GM12878 (cell line): ENCODE measurements around the gene PEX6. TPM values are rescaled to one million over a fixed set of nuclear protein-coding genes. Genes with fewer than 3 reads are reported as not detected.

Source experiments
- ATAC-seq: fragments of 200-7000 bp; cut with Tn5 transposase; 3 replicates; pipeline ENCODE4 v1.9.1; 2020; ENCODE audit warnings: mild to moderate bottlenecking, moderate library complexity
- BruUV-seq: library from RNA; stranded (reverse); fragments of 400-500 nt; replicated peaks from 2 replicates; lab custom pipeline; 2021; lab: Mats Ljungman, UMichigan
- CTCF ChIA-PET: fragments of 300-600 bp; sonication (Branson Sonifier 250); formaldehyde crosslinking; extraction: SDS; loops from one replicate; lab custom pipeline; 2021; ENCODE audit warnings: inconsistent platforms; lab: Yijun Ruan, JAX
- POLR2A ChIA-PET: fragments of 350-600 bp; formaldehyde crosslinking; extraction: SDS; loops from one replicate; lab custom pipeline; 2021; ENCODE audit warnings: inconsistent platforms; lab: Charles Lee
- RAD21 ChIA-PET: fragments of 300-600 bp; sonication (Branson Sonifier 250); formaldehyde crosslinking; loops from one replicate; lab custom pipeline; 2023; ENCODE audit warnings: antibody characterized with exemption; ENCODE audit not compliant: unreplicated experiment; lab: Charles Lee
- SMC1A ChIA-PET: fragments of 300-600 bp; sonication (Branson Sonifier 250); formaldehyde crosslinking; loops from one replicate; lab custom pipeline; 2023; ENCODE audit not compliant: unreplicated experiment, uncharacterized antibody; lab: Charles Lee
- DNase-seq: peaks from one replicate; pipeline ENCODE4 v3.0.0-alpha.2; 2011; ENCODE audit warnings: low read depth, low spot score
- FAIRE-seq: peaks from 3 replicates; lab custom pipeline; 2011; peaks lifted over from hg19 to GRCh38; lab: Jason Lieb, UNC
- H2AFZ ChIP-seq: 2 replicates; pipeline ENCODE4 v1.6.0; 2011; ENCODE audit warnings: low read depth, low read length, control low read depth; ENCODE audit not compliant: control insufficient read depth
- H3K27ac ChIP-seq: 2 replicates; pipeline ENCODE4 v1.5.1; 2011; ENCODE audit warnings: control low read depth; ENCODE audit not compliant: control insufficient read depth, insufficient read depth
- H3K27me3 ChIP-seq, 2 experiments: replicated peaks in 1 of 2; 2 replicates each; pipeline versions ENCODE4 v1.6.0 to v1.6.1; 2011; ENCODE audit warnings: low read length in 1 of 2; ENCODE audit not compliant: control insufficient read depth in 2 of 2, insufficient read depth in 2 of 2
- H3K36me3 ChIP-seq, 2 experiments: 2 replicates each; pipeline ENCODE4 v1.5.1; 2011; ENCODE audit warnings: low read length in 1 of 2; ENCODE audit not compliant: control insufficient read depth in 2 of 2, insufficient read depth in 2 of 2
- H3K4me1 ChIP-seq: 2 replicates; pipeline ENCODE4 v1.6.1; 2011; ENCODE audit warnings: mild to moderate bottlenecking, low read length, moderate library complexity, mixed read lengths; ENCODE audit not compliant: control insufficient read depth, insufficient read depth
- H3K4me2 ChIP-seq: 2 replicates; pipeline ENCODE4 v1.6.0; 2011; ENCODE audit warnings: control low read depth; ENCODE audit not compliant: control insufficient read depth, insufficient read depth
- H3K4me3 ChIP-seq: fragments of 200-600 bp; sonication (generic); 2 replicates; pipeline ENCODE4 v1.5.1; 2016
- H3K79me2 ChIP-seq: 2 replicates; pipeline ENCODE4 v1.6.0; 2011; ENCODE audit warnings: low read length; ENCODE audit not compliant: control insufficient read depth, insufficient read depth
- H3K9ac ChIP-seq: 2 replicates; pipeline ENCODE4 v1.8.0; 2011; ENCODE audit warnings: low read length, control low read depth, mixed read lengths; ENCODE audit not compliant: control insufficient read depth, insufficient read depth
- H3K9me3 ChIP-seq: replicated peaks from 3 replicates; pipeline ENCODE4 v1.5.1; 2011; ENCODE audit warnings: mild to moderate bottlenecking, low read length; ENCODE audit not compliant: control insufficient read depth, insufficient read depth
- H4K20me1 ChIP-seq: 2 replicates; pipeline ENCODE4 v1.6.0; 2011; ENCODE audit not compliant: control insufficient read depth, insufficient read depth
- ATF7 ChIP-seq: fragments of 450-650 bp; IDR thresholded peaks from 2 replicates; pipeline ENCODE4 v1.6.1; 2016; ENCODE audit warnings: low read depth, mild to moderate bottlenecking
- BCL11A ChIP-seq: IDR thresholded peaks from 2 replicates; pipeline ENCODE4 v1.6.1; 2011; ENCODE audit warnings: low read depth, low read length
- NBN ChIP-seq: fragments of 450-650 bp; IDR thresholded peaks from 2 replicates; pipeline ENCODE4 v1.6.1; 2016
- PAX8 ChIP-seq: fragments of 450-650 bp; IDR thresholded peaks from 2 replicates; pipeline ENCODE4 v1.6.1; 2017; ENCODE audit warnings: mild to moderate bottlenecking, moderate library complexity
- POU2F2 ChIP-seq: IDR thresholded peaks from 3 replicates; pipeline ENCODE4 v1.6.1; 2011; ENCODE audit warnings: low read depth, mild to moderate bottlenecking, low read length, borderline replicate concordance
- RB1 ChIP-seq: fragments of 450-650 bp; formaldehyde crosslinking; IDR thresholded peaks from 2 replicates; pipeline ENCODE4 v1.6.1; 2017; ENCODE audit warnings: mild to moderate bottlenecking, borderline replicate concordance
- SUPT20H ChIP-seq: IDR thresholded peaks from 2 replicates; pipeline ENCODE4 v1.6.1; 2011; ENCODE audit warnings: low read depth, mild to moderate bottlenecking, low read length, moderate library complexity, borderline replicate concordance; ENCODE audit not compliant: control insufficient read depth
- WGBS: methylation state at CpG from one replicate; pipeline ENCODE4 v1.1.6; 2016; ENCODE audit warnings: low lambda C conversion rate; ENCODE audit not compliant: insufficient replicate concordance, insufficient coverage; ENCODE audit errors: missing lambda C conversion rate; 5-methylcytosine and 5-hydroxymethylcytosine counted together
- in situ Hi-C: fragments of 300-500 bp; cut with MboI; formaldehyde crosslinking; loops from 9 replicates; pipeline ENCODE4 v1.14.3; 2018; ENCODE audit warnings: mixed read lengths
- intact Hi-C: fragments of 100-400 bp; cut with micrococcal nuclease; formaldehyde crosslinking; loops from one replicate; pipeline ENCODE4 v1.14.2; 2022; ENCODE audit not compliant: unreplicated experiment
- polyA plus RNA-seq, 11 experiments: library from polyadenylated mRNA; depleted of rRNA in 4 of 11; unstranded in 6 of 11; stranded (reverse) in 5 of 11; fragments of >200 nt; fragmentation: Nextera tagmentation in 4 of 11; fragmentation: Illumina TruSeq in 1 of 11; extraction: Ambion mirVana in 4 of 11; extraction: Trizol in 1 of 11; gene quantifications; 1 replicate in 1 of 11; 2 replicates in 10 of 11; pipeline versions ENCODE4 v1.2.1 to v1.2.3, GENCODE V29; 2011 to 2016; ENCODE audit warnings: inconsistent platforms in 2 of 11, missing spikeins in 2 of 11, low read depth in 1 of 11
- total RNA-seq, 4 experiments: library from RNA; depleted of rRNA in 3 of 4; stranded (reverse); fragments of >200 nt in 3 of 4; fragmentation: Illumina TruSeq in 1 of 4; extraction: Trizol in 1 of 4; gene quantifications; 2 replicates each; pipeline versions ENCODE4 v1.2.1 to v1.2.3, GENCODE V29; 2013 to 2021

PEX6 gene
- total and polyA plus RNA-seq, 10 of the 15 experiments (the other 5 are each of a cell fraction or from before 2014, with no cell fraction given): 0.39 to 21.1 (median 7.8) TPM

DNA sequence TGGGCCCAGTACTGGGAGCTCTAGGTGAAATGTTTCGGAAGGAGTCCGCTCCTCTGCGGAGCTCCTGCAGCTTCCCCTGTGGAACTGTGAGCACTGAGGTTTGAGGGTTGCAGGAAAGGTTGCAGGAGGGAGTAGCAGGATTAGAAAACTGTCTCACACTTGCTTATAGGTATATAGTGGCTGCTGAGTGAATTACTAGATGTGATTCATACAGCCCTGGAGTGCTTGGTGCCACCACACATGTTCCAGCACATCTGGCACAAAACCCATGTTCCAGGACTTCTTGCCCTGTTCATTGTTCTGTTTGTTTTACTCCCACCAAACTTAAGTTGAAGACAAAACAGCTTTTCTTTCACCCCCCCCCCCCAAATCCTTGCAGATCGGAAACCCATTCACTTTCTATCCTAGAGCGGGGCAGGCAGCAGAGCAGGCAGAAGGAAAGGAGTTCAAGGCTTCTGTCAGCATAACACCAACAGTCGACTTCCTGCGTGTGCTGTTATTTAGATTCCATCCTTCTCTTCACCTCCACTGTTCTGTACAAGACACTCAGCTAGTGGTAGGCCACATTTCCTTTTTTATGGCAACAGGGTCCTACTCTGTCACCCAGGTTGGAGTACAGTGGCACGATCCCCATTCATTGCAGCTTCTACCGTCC, 669 bp upstream of the PEX6 start:
- CTCF ChIA-PET: interaction anchor here (0.8 to 1.9 kb wide), 5 partner anchors 15 to 164 kb away, joined by 3 to 5 read pairs (median 5); partner anchors contain the start of genes KLHDC3 and MEA1
- peak overlapping the region; percentile 94 for H3K4me2 ChIP-seq
- H3K79me2 ChIP-seq: peaks cover 27% of the 10 kb centered on the region
- no peaks in the 10 kb centered on the region for H4K20me1 ChIP-seq
- SMC1A ChIA-PET: interaction anchor here (0.7 to 2.4 kb wide), 8 partner anchors 15 to 164 kb away, joined by 3 to 9 read pairs (median 4); partner anchors contain the start of genes CUL7, KLHDC3 and MEA1
- RAD21 ChIA-PET: interaction anchor here (0.9 to 2.2 kb wide), 5 partner anchors 28 to 49 kb away, joined by 3 to 8 read pairs (median 3); partner anchors contain the start of genes KLHDC3, MEA1 and RRP36
- intact Hi-C loops: no loop called here
- FAIRE-seq: no peak
- peaks cover 13% of the 10 kb centered on the region for H3K4me1 ChIP-seq
- peak overlapping the region; percentile 88 for H3K4me3 ChIP-seq
- TSS peak; percentile 99 for BruUV-seq
- H3K27me3 ChIP-seq: no peaks in the 10 kb centered on the region
- peak overlapping the region; percentile 90 for H3K9ac ChIP-seq
- TF ChIP-seq PAX8 (no peak), ATF7 (0 out of 2 replicates have a peak, but pooled peaks have one; percentile 2), NBN (0 out of 2 replicates have a peak, but pooled peaks have one; percentile 8), SUPT20H (no peak), BCL11A (no peak), RB1 (no peak), POU2F2 (no peak)
- in situ Hi-C loops: no loop called here
- POLR2A ChIA-PET: interaction anchor here (0.5 to 3.0 kb wide), 7 partner anchors 8 to 115 kb away, joined by 3 to 20 read pairs (median 4); partner anchors contain the start of genes CNPY3, KLC4, KLHDC3 and MEA1
- H2AFZ ChIP-seq: peak overlapping the region; percentile 73
- DNase-seq: no peak
- ATAC-seq: peak; percentile 5
- no peaks in the 10 kb centered on the region for H3K36me3 ChIP-seq
- no peaks in the 10 kb centered on the region for H3K9me3 ChIP-seq
- H3K27ac ChIP-seq: peak overlapping the region; percentile 33
- WGBS: 33% methylated on average over 9 of the region's 9 CpGs
